Activated CD4-positive, alpha-beta T cell treated with anti-CD3 and anti-CD28 coated beads for 4 hours (primary cell): ENCODE measurements around the gene PIAS1.
"Not testable (repeated sequence)": the region's sequence is repeated elsewhere in the genome, so short reads cannot be mapped to it uniquely, and the experiment has no call there.

ENCODE experiments used
- DNase-seq, 2 donors: peaks; one replicate each; pipeline ENCODE4 v3.0.0-alpha.2; 2020

Gene PIAS1

DNA sequence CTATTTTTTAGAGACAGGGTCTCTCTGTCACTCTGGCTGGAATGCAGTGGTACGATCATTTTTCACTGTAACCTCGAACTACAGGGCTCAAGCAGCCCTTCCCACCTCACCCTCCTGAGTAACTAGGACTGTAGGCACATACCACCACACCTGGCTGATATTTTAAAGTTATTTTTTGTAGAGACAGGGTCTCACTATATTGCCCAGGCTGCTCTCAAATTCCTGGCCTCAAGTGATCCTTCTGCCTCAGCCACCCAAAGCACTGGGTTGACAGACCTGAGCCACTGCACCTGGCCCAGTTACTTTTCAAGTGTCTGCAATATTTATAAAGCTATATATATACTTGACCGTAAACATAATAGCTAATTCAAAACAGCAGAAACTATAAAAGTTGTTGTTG is 75.0 kb downstream of the PIAS1 start:
- DNase-seq, result no peak

DNA sequence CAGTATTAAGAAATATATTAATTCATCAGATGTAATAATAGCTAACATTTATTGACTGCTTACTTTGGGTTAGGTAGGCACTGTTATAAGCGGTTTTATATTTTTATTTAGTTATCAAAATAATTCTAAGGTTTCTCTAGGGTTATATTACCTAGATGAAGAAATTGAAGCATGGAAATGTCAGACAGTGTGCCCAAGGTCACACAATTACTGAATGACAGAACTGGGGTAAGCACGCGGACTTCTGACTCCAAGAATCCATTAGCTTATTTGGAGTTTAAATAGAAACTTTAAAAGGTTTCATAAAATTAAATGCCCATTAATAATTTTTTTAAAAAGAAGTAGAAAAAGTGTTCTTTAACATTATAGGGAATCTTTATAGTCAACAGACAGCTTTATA is 76.7 kb downstream of the PIAS1 start:
- no peak for DNase-seq

DNA sequence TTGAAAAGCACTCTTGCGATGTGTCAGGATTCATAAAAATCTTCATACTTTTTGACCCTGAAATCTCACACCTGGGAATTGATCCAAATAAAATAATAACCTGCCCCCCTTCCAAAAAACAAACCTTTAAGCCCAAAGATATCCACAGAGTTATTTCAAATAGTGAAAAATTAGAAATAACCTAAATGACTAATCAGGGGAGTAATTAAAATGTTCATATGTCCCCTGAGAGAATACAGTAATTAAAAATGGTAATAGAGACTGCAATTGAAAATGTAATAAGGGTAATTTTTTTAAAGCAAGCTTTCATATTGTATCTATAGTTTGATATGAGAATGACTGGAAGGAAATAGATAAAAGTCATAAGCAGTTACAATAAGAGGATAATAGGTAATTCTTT is 83.0 kb downstream of the PIAS1 start:
- DNase-seq, result no peak

DNA sequence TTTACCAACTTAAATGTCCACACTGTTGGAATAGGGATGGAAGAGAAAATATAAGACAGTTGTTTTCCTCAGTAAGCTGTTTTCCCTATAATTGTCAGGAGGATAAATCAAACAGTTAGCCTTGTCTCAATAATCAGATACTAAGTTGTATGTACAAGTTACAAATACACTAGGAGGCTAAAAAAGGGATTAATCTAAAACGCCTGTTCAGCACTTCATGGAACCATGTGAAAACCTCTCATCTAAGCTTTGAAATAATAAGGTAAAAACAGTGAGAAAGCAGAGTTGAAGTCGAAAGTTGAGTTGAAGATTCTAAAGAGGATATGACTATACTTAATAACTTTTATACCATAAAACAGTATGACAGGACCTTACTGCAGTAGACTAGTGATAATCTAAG is 89.0 kb downstream of the PIAS1 start:
- DNase-seq, result no peak

DNA sequence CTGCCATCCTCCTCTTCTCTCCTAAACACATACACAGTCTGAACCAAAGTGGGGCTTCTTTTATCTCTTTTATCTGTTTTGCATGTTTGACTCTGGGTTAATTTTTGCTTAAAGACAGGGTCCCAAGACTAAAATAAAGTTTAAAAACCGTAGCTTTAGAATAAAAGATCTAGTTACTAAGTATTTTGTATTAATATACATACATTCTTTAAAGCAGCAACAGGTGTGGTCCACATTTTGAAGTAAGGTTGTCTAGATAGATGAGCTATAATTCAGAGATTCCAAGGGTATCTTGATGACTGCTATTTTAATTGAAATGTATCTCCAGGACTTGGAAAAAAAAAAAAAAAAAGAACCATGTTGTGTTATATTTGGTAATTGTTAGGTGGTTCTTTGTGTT is 89.7 kb downstream of the PIAS1 start:
- DNase-seq, result no peak

DNA sequence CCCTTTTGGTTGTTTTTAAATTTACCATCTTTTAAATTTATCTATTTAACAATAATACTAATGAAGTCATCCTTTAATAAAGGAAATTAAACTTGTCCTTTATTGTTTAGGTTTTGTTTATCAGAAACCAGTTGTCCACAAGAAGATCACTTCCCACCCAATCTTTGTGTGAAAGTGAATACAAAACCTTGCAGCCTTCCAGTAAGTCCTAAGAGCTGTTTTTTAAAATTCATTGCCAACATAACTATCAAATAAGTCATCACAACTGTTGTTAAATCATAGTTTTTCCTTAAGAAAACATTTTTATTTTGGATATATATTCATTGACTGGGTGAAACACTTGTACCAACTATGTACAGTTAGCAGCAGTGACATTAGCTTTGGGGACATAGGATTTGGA is 91.6 kb downstream of the PIAS1 start:
- no peak for DNase-seq

DNA sequence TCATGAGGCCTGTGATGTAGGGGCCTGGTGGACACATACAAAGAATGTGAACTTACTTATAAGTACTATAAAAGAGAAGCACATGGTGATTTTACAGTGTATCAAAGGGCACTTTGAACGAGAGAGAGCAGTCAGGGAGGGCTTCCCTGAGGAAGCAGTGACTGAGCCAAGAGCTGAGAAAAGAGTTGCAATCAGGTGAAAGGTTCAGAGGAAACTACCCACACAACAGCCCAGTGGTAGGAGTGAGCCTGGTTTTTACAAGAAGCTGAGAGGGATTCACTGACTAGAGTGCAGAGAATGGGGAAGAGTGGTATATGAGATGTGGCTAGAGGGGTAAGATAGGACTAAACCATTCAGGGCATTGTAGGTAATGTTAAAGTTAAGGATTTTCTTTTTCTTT is 93.9 kb downstream of the PIAS1 start:
- DNase-seq, result no peak

DNA sequence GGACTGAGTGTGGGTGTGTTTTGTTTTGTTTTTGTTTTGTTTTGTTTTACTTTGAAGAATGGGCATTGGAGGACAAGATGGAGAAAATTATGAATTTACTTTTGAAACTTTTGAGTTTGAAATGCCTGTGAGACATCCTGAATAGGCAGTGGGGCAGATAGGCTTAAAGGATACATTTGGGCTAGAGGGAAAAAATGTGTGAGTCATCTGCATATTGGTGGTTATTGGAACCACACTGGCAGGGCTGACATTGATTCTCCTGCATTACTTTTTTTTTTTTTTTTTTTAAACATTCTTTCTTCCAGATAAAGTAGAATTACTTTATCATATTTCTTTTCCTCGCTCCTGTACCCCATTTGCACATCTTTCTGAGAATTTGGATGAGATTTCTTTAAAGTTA is 94.9 kb downstream of the PIAS1 start:
- DNase-seq, result no peak

DNA sequence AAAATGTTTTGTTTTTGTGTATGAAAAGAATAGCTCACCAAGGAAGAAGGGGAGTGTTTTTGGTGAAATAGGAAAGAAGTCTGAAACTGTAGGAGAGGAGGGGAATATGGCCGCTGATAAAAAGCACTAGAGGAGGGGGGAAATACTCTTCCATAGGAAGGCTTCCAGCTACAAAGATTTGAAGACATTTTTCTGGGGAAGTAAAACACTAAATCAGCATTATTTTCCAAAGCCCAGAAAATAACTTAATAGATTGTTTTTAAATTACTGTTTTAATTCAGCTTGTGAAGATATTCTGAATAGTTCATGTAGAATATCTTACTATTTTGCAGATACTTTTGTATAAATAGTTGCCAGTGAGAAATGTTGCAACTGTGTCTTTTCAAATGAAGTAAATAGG is 96.1 kb downstream of the PIAS1 start:
- DNase-seq, result no peak

DNA sequence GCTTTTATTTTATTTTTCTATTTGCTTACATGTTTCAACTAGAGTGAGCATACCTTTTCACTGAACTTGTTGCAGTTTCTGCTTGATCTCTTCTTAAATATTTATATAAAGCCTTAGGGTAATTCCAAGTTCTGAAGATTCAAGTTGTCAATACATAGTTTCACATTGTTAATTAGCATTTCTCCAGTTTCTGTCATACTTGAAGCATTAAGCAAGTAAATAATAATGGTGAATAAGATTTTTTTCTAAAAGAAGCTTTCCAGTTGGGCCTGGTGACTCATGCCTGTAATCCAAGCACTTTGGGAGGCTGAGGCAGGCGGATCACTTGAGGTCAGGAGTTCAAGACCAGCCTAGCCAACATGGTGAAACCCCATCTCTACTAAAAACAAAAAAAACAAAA is 97.2 kb downstream of the PIAS1 start:
- DNase-seq, result no peak

DNA sequence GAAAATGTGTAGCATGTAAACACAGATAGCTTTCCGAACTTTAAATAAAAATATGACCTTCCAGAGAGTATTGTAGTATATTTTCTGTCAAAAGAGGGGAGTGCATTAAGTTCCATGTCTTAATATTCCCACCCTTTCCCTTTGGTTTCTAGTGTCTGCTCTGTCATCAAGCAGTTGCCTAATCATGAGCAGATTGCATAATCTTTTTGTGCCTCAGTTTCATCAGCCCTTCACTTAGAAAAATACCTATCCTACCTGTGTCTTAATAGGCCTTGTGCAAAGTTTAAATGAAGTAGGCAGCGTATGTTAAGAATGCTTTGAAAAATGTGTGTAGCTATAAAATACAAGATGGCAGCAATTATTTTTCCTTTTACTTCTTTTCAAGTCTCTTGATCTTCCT is 98.2 kb downstream of the PIAS1 start:
- no peak for DNase-seq

DNA sequence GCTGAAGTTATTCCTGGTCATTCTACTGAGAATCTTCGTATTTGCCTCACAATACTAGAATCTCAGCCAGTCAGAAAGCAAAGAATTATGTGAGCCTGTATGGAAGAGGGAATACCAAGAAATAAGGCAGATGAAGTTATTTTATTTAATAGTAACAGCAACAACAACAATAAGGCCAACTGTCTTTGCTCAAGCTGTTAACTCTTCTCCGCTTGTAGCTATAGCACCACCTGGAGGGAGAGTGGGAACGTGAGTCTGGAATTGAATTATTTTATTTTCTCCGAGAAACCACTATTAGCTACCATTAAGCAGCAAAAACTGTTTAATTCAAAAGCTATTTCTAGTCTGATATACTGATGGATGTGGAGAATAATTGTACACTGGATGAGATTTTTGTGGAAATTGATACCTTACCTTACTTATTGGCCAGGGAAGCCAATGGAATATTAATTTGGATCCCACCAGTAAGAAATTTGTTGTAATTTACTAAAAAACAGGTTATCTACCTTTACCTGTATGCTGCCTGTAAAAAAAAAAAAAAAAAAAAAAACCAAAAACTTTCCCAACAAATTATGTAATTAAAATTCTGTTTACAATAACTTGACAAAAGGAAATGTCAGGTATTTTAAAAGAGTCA is 100.9 kb downstream of the PIAS1 start:
- peak; percentile 13 to 28 for DNase-seq

DNA sequence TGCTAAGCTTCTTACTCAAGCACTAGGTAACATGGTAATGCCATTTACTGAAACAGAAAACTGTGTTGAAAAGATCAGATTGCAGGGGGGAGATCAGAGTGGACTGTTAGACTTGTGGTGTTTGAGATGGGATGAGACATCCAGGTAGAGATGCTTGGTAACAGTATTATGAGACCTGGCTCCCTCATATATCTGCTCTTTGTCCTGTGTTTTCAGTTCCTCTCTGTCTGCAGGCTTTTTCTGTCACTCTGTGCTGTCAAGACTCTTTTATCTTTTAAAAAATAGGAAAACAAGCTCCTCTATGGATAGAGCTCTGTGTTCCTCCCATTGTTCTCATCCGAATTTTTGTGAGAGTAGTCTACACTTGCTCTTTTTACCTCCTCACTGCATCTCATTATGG is 103.0 kb downstream of the PIAS1 start:
- DNase-seq, result no peak

DNA sequence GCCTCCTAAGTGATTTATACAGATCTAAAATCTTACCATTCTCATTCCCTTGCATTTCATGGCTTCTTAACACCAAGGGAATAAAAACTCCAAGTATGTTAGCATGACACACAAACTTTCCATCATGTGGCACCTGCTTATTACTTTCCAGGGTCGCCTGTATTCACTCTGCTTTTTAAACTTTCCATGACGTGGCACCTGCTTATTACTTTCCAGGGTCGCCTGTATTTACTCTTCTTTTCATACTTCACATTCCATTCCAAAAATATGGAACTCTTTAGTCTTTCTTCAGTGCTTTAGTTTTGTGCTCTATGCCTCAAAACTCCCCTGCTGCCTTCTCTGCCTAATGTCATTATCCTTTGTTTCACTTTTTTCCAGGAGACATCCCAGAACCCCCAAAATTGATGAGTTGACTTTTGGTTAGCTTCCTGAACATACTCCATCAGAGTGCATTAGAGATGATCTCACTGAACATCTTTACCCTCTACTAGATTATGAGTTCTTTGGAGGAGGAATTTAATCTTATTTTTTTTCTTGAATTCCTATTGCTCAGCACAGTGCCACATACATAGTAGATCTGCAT is 104.0 kb downstream of the PIAS1 start:
- no peak for DNase-seq

DNA sequence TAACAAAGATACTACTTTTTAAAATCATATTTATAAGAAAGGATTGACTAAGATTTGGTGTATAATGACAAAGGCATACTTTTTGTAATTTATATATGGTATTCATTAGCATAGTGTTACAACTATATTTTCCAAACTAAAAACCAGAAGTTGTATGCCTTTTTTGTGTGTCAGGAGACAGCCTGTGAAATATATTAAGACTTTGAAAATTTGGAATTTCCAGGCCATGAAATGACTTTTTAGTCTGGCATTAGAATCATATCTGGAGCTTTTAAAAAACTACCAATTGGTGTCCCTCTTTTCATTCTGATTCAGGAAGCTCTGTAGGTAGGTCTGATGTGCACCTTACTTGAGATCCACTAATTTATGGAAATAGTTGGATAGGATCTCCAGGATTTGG is 109.1 kb downstream of the PIAS1 start:
- DNase-seq, result no peak

DNA sequence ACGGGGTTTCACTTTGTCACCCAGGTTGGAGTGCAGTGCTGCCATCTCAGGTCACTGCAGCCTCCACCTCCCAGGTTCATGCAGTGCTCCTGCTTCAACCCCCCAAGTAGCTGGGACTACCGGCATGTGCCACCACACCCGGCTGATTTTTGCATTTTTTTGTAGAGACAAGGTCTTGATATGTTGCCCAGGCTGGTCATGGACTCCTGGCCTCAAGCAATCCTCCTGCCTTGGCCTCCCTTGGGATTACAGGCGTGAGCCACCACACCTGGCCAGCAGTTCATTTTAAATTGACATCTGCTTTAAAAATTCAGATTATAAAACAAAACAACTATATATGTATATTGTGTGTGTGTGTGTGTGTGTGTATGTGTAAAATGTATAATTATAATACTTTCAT is 112.7 kb downstream of the PIAS1 start:
- no peak for DNase-seq

DNA sequence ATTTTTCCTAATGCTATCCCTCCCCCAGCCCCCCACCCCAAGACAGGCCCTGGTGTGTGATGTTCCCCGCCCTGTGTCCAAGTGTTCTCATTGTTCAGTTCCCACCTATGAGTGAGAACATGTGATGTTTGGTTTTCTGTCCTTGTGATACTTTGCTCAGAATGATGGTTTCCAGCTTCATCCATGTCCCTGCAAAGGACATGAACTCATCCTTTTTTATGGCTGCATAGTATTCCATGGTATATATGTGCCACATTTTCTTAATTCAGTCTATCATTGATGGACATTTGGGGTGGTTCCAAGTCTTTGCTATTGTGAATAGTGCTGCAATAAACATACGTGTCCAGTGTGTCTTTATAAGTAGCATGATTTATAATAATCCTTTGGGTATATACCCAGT is 117.9 kb downstream of the PIAS1 start:
- DNase-seq, result not testable (repeated sequence)

DNA sequence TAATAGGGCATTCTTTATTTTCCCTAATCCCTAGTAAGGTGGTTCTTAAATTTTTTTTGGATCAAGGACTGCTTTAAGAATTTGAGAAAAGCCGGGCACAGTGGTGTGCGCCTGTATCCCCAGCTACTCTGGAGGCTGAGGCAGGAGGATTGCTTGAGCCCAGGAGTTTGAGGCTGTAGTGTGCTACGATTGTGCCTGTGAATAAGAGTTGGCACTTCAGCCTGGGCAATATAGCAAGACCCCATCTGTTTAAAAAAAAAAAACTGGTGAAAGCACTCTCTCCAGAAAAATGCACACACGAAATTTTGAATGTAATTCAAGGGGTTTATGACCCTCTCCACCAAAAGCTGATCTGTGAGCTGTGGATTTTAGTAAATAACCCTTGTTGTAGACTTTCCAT is 119.0 kb downstream of the PIAS1 start:
- no peak for DNase-seq

DNA sequence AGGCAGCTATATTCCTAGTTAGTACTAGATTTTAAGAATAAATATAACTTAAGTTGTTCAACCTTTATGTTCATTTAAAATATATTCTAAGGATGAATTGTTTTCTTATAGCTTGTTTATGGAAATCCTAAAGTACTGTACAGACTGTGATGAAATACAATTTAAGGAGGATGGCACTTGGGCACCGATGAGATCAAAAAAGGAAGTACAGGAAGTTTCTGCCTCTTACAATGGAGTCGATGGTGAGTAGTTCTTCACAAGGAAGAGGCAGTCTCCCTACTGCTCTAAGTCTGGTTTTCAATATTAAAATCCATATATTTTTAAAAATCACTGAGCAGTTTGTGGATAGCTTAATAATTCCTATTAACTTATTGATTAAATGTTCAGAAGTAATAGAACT is 121.4 kb downstream of the PIAS1 start:
- DNase-seq, result no peak

DNA sequence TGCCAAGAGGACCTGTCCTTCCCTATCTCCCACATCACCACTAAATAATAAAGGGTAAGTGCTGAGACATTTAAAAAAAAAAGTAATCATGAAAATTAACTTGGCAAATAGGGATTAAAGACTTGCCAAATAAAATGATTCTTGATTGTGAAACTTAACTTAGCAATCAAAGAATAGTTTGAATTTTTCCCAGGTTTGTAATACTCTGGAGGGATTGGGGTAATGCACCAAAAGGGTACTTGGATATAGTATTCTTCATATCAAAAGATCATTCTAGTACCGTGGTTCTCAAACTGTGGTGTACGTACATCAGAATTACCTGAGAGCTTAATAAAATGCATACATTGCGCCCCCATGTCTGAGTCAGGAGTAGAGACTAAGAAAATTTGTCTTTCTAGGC is 122.5 kb downstream of the PIAS1 start:
- DNase-seq, result no peak

DNA sequence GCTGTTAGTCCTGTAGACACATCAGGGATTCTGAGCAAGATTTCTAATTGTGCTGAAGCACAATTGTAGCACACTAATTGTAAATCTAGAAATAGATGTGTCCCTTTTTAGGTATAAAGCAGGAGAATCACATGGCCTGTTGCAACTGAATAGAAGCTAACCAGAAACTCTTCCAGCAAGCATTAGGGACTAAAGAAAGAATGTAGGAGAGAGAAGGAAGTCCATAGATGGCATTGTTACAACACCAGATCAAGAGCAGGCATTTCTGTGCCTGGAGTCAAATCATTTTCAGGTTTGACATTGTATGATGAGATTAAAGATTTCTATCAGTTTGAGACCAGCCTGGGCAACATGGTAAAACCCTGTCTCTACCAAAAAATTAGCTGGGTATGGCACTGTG is 123.6 kb downstream of the PIAS1 start:
- DNase-seq, result no peak

DNA sequence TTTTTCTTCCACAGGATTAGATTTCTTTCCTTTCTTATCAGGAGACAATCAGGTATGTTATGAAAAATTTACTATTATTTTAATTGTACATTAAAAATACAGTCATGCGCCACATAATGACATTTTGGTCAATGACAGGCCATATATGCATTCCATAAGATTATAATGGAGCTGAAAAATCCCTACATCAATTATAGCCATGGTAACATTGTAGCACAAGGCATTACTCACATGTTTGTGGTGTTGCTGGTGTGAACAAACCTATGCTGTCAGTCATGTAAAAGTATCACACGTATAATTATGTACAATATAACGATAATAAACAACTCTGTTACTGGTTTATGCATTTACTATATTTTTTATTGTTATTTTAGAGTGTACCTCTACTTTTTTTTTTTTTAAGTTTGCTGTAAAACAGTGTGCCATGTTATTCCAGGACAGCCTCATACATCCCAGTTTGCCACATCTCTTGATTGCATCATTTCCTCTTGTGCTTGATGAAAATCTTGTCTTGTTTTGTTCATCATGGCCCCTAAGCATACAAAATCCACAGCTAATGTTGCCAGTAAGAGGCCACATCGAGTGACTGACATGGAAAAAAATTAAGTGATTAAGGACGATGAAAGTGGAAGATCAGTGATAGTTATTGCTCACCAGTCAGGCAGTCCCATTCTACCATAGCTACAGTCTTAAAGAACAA is 129.7 kb downstream of the PIAS1 start:
- DNase-seq, result no peak

DNA sequence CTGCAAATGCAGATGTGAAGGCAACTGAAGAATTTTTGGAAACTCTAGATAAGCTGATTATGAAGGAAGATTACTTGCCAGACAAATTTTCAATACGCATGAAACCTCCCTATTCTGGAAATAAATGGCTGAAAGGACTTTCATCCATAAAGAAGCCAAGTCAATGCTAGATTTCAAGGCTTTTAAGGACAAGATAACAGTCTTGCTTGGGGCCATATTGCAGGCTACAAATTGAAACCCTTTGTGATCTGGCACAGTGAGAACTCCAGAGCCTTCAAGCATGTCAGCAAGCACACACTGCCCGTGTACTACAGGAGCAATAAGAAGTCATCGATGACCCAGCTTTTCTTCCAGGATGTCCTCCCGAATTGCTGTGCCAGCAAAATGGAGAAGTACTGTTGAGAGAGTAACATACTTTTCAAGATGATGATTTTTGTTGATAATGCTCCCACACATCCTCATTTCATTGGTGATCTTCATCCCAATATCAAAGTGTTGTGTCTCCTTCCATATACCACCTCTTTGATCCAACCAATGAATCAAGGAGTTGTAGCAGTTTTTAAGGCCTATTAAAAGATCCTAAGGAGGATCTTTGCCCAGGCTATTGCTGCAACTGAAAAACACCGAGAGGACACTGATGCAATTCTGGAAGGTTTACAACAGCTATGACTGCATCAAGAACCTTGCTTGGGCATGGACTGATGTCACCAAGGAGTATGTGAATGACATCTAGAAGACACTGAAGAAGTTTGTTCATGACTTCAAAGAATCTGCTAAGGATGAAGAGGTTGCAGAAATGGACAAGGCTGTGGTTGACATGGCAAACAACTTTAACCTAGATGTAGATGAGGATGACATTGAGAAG is 130.7 kb downstream of the PIAS1 start:
- no peak for DNase-seq
